GM23248 (cell line): Measurements from ENCODE around the gene DDX59. TPM values are rescaled to one million over a fixed set of nuclear protein-coding genes. Genes with fewer than 3 reads are reported as not detected.

Experiments used
- DNase-seq: peaks from one replicate; pipeline ENCODE4 v3.0.0-alpha.2; 2015
- H2AFZ ChIP-seq: fragments of 200-600 bp; sonication (generic); 2 replicates; pipeline ENCODE4 v1.6.1; 2016; ENCODE audit warnings: antibody characterized with exemption
- H3F3A ChIP-seq: fragments of 200-600 bp; sonication (generic); 2 replicates; pipeline ENCODE4 v1.6.1; 2016; ENCODE audit warnings: mild to moderate bottlenecking, antibody characterized with exemption, mixed run types; ENCODE audit not compliant: insufficient read depth
- H3K27ac ChIP-seq: fragments of 200-600 bp; sonication (generic); 2 replicates; pipeline ENCODE4 v1.5.1; 2016; ENCODE audit warnings: mild to moderate bottlenecking
- H3K27me3 ChIP-seq: fragments of 200-600 bp; sonication (generic); replicated peaks from 2 replicates; pipeline ENCODE4 v1.6.1; 2016; ENCODE audit warnings: mild to moderate bottlenecking; ENCODE audit not compliant: insufficient read depth
- H3K36me3 ChIP-seq: fragments of 200-600 bp; sonication (generic); 2 replicates; pipeline ENCODE4 v1.6.1; 2016; ENCODE audit warnings: low read depth, mild to moderate bottlenecking
- H3K4me1 ChIP-seq: fragments of 200-600 bp; sonication (generic); 2 replicates; pipeline ENCODE4 v1.6.1; 2016; ENCODE audit warnings: mild to moderate bottlenecking; ENCODE audit not compliant: insufficient read depth
- H3K4me2 ChIP-seq: fragments of 200-600 bp; sonication (generic); one replicate; pipeline ENCODE4 v1.6.1; 2016; ENCODE audit warnings: mild to moderate bottlenecking; ENCODE audit not compliant: unreplicated experiment
- H3K4me3 ChIP-seq: fragments of 200-600 bp; sonication (generic); 2 replicates; pipeline ENCODE4 v1.5.1; 2016; ENCODE audit warnings: mild to moderate bottlenecking
- H3K79me2 ChIP-seq: fragments of 200-600 bp; sonication (generic); 2 replicates; pipeline ENCODE4 v1.6.1; 2016; ENCODE audit warnings: mild to moderate bottlenecking; ENCODE audit not compliant: insufficient read depth
- H3K9ac ChIP-seq: fragments of 200-600 bp; sonication (generic); 2 replicates; pipeline ENCODE4 v1.6.1; 2016; ENCODE audit warnings: mild to moderate bottlenecking
- H3K9me2 ChIP-seq: fragments of 200-600 bp; sonication (generic); 2 replicates; pipeline ENCODE4 v1.6.1; 2016; ENCODE audit warnings: mixed run types, mild to moderate bottlenecking, moderate library complexity; ENCODE audit not compliant: insufficient read depth
- H3K9me3 ChIP-seq: fragments of 200-600 bp; sonication (generic); one replicate; pipeline ENCODE4 v1.6.1; 2017; ENCODE audit warnings: low read depth
- H4K20me1 ChIP-seq: fragments of 200-600 bp; sonication (generic); 2 replicates; pipeline ENCODE4 v1.6.0; 2016; ENCODE audit not compliant: insufficient read depth
- EZH2 ChIP-seq: fragments of 200-600 bp; sonication (generic); IDR thresholded peaks from 2 replicates; pipeline ENCODE4 v1.6.1; 2018; ENCODE audit warnings: antibody characterized with exemption, mild to moderate bottlenecking; ENCODE audit not compliant: insufficient read depth, poor library complexity, severe bottlenecking
- EZH2phosphoT487 ChIP-seq: fragments of 200-600 bp; sonication (generic); IDR thresholded peaks from 2 replicates; pipeline ENCODE4 v1.6.1; 2018; ENCODE audit warnings: antibody characterized with exemption, moderate library complexity, mild to moderate bottlenecking, low read depth; ENCODE audit not compliant: insufficient read depth
- WGBS, 2 experiments: methylation state at CpG; one replicate each; pipeline ENCODE4 v1.1.6; 2015 to 2017; ENCODE audit warnings: low lambda C conversion rate in 2 of 2, low coverage in 1 of 2; ENCODE audit errors: missing lambda C conversion rate in 2 of 2; 5-methylcytosine and 5-hydroxymethylcytosine counted together
- in situ Hi-C: fragments of 300-500 bp; cut with MboI; formaldehyde crosslinking; loops from 2 replicates; pipeline ENCODE4 v1.15.0; 2020
- polyA plus RNA-seq: library from polyadenylated mRNA; unstranded; fragments of >200 nt; fragmentation: Nextera tagmentation; extraction: Ambion mirVana; gene quantifications from 2 replicates; pipeline ENCODE4 v1.2.1, GENCODE V29; 2016
- total RNA-seq: library from RNA; depleted of rRNA; stranded (reverse); fragments of >200 nt; shearing (Covaris generic); gene quantifications from 2 replicates; pipeline ENCODE4 v1.2.3, GENCODE V29; 2014

Gene DDX59
- total and polyA plus RNA-seq, 2 experiments from 2014 or later, result 12.2 to 14.2 TPM

DNA sequence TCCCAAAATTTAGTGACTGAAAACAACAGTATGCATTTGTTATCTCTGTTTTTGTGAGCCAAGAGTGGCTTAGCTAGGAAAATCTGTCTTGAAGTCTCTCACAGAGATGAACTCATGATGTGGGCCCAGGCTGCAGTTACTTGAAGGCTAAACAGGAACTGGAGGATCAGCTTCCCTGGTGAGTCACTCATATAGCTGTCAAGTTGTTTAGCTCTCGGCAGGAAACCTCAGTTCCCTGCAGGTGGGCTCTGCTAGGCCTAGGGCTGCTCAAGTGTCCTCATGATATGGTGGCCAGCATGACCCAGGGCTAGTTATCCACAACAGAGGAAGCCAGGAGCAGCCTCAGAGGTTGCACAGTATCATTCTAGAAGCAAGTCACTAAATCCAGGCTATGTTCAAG is 30.2 kb upstream of the DDX59 start:
- Histone ChIP-seq H3K9ac (no peak overlapping the region), H3K27ac (no peak overlapping the region), H3K4me2 (no peak overlapping the region), H3K27me3 (no peaks in the 10 kb centered on the region), H3K79me2 (no peaks in the 10 kb centered on the region), H2AFZ (no peak overlapping the region), H3K4me1 (no peaks in the 10 kb centered on the region), H4K20me1 (no peaks in the 10 kb centered on the region), H3K4me3 (no peak overlapping the region), H3F3A (no peaks in the 10 kb centered on the region), H3K9me3 (no peaks in the 10 kb centered on the region), H3K9me2 (no peaks in the 10 kb centered on the region), H3K36me3 (no peaks in the 10 kb centered on the region)
- no peak for TF ChIP-seq EZH2
- no peak for TF ChIP-seq EZH2phosphoT487
- in situ Hi-C loops, result no loop called here
- 27 to 71% methylated on average over 1 of the region's 1 CpG for WGBS, 2 experiments
- no peak for DNase-seq

DNA sequence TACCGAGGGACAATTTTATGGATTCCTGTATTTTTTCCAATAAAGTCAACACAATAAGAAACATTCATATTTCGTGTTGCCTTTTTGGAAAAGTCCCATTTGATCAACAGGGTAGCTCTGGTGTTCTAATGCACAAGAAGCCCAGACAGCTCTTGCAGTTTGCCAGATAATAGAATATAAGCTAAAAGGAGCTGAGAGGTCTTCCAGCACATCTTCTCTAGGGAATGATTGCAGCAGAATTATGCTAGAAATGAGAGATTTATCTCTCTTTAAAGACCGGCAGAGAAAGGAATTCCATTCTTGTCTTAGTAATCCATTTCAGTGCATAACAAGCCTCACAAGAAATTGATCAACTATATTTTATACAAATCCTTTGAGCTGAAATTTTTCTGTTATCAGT is 25.0 kb upstream of the DDX59 start:
- no peaks in the 10 kb centered on the region for H4K20me1 ChIP-seq
- no peaks in the 10 kb centered on the region for H3K36me3 ChIP-seq
- 7 to 14% methylated on average over 3 of the region's 3 CpGs for WGBS, 2 experiments
- in situ Hi-C loops, result no loop called here
- no peak for DNase-seq
- no peaks in the 10 kb centered on the region for H3K9me3 ChIP-seq
- no peaks in the 10 kb centered on the region for H3K79me2 ChIP-seq
- H2AFZ ChIP-seq, result 0 out of 2 replicates have a peak overlapping the region, but pooled peaks have one; percentile 16
- H3K9ac ChIP-seq, result no peak overlapping the region
- no peaks in the 10 kb centered on the region for H3K9me2 ChIP-seq
- no peaks in the 10 kb centered on the region for H3K27me3 ChIP-seq
- no peak overlapping the region for H3K27ac ChIP-seq
- no peak overlapping the region for H3K4me3 ChIP-seq
- no peaks in the 10 kb centered on the region for H3F3A ChIP-seq
- TF ChIP-seq EZH2 (no peak), EZH2phosphoT487 (no peak)
- H3K4me1 ChIP-seq, result no peaks in the 10 kb centered on the region
- no peak overlapping the region for H3K4me2 ChIP-seq

DNA sequence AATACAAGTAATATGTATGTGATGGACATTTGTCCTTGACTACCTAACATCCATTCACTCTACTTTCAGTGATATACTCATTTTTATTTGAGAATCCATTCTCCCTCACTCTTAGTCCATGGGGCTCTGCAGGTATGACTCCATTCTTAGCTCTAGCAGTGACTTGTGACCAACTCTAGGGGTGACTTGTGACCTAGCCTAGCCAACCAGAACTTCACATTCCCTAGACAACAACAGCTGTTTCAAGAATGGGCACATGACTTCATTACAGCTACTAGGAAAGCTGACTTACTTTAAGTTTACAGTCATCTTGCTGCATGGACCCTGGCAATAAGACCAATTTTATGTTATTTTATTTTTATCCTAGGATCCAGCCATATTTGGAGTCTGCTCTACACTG is 23.6 kb upstream of the DDX59 start:
- Histone ChIP-seq H2AFZ (no peak overlapping the region), H4K20me1 (no peaks in the 10 kb centered on the region), H3K79me2 (no peaks in the 10 kb centered on the region), H3F3A (no peaks in the 10 kb centered on the region), H3K36me3 (no peaks in the 10 kb centered on the region), H3K9me3 (no peaks in the 10 kb centered on the region), H3K4me2 (no peak overlapping the region), H3K27ac (no peak overlapping the region), H3K9ac (no peak overlapping the region), H3K9me2 (no peaks in the 10 kb centered on the region), H3K27me3 (no peaks in the 10 kb centered on the region), H3K4me3 (no peak overlapping the region), H3K4me1 (no peaks in the 10 kb centered on the region)
- in situ Hi-C loops, result no loop called here
- DNase-seq, result no peak
- TF ChIP-seq EZH2 (no peak), EZH2phosphoT487 (no peak)

GRCh38 chr1:200692316-200692715 is 22.6 kb upstream of the DDX59 start:
- no peaks in the 10 kb centered on the region for H3K36me3 ChIP-seq
- no peak for TF ChIP-seq EZH2phosphoT487
- TF ChIP-seq EZH2, result no peak
- H3K4me3 ChIP-seq, result no peak overlapping the region
- no peak for DNase-seq
- WGBS, 2 experiments, result 64 to 79% methylated on average over 1 of the region's 1 CpG
- H2AFZ ChIP-seq, result no peak overlapping the region
- in situ Hi-C loops, result no loop called here
- H3K79me2 ChIP-seq, result no peaks in the 10 kb centered on the region
- H3K9ac ChIP-seq, result no peak overlapping the region
- H3F3A ChIP-seq, result no peaks in the 10 kb centered on the region
- no peak overlapping the region for H3K4me2 ChIP-seq
- no peaks in the 10 kb centered on the region for H3K9me2 ChIP-seq
- no peaks in the 10 kb centered on the region for H3K27me3 ChIP-seq
- no peak overlapping the region for H3K27ac ChIP-seq
- H4K20me1 ChIP-seq, result no peaks in the 10 kb centered on the region
- no peaks in the 10 kb centered on the region for H3K9me3 ChIP-seq
- H3K4me1 ChIP-seq, result no peaks in the 10 kb centered on the region

DNA sequence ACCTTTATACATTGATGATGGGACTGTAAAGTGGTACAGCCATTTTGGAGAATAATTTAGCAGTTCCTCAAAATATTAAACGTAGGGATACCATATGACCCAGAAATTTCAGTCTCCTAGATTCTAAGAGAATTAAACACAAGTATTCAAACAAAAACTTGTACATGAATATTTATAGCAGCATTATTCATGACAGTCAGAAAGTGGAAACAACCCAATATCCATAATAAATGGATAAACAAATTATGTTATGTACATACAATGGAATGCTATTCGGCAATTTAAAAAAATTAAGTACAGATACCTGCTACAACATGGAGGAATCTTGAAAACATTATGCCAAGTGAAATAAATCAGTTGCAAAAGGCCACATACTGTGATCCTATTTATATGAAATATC is 16.9 kb upstream of the DDX59 start:
- Histone ChIP-seq H3K27me3 (no peaks in the 10 kb centered on the region), H3K4me3 (no peak overlapping the region), H4K20me1 (no peaks in the 10 kb centered on the region), H3K9me2 (no peaks in the 10 kb centered on the region), H3K4me2 (no peak overlapping the region), H3F3A (no peaks in the 10 kb centered on the region), H3K79me2 (no peaks in the 10 kb centered on the region), H3K4me1 (no peaks in the 10 kb centered on the region), H2AFZ (no peak overlapping the region), H3K9me3 (no peaks in the 10 kb centered on the region), H3K9ac (no peak overlapping the region), H3K36me3 (no peaks in the 10 kb centered on the region), H3K27ac (no peak overlapping the region)
- in situ Hi-C loops, result no loop called here
- no peak for TF ChIP-seq EZH2phosphoT487
- no peak for TF ChIP-seq EZH2
- DNase-seq, result no peak
- WGBS, 2 experiments, result 1 to 8% methylated on average over 2 of the region's 2 CpGs
